Measurements from ENCODE around the gene ZBTB40.

Gene ZBTB40

DNA sequence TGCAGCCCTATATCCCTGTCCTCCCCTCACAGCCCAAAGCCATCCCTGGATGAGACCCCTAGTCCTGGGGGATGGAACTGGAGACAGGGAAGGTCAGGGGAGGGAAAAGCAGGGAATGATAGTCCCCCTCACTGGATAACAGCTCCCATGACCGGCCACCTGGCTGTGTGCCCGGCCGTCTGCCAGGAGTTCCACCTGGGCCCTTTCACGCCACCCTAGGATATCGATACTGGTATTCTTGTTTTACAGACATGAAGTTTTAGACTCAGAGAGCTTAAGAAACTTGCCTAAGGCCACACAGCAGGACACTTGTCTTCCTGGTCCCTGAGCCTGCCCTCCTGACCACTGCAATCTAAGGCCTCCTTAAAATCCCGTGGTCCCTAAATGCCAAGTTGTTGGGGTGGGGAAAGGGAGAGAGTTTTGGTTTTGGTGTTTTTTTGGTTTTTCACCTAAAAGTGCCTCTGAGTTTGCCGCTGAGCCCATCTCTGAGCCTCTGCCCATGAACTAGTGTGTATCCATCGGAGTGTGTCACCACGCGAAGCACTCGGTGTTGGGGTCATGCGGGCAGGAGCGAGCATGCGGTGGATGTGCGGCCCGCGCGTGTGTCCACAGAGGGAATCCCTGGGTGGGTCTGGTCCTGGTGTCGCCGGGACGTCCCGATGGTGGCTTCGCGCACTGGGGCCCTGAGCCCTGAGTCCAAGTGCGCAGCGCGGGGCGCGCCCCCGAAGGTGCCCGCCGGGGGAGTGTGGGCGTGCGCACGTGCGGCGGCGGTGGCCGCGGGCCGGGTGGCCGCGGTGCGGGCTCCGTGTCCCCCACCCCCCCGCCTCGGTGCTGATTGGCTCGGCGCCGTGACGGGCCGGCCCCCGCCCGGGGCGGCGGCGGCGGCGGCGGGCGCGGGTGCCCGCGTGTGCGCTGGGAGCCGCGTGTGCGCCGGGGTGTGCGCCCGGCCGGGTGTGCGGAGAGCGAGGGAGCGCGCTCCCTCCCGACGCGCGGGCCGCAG is 111.2 kb downstream of the ZBTB40 start, which contains the start of gene EPHA8:
EPHA8 (plus strand) TSS at position 906 of the 1,000 bp plus-strand sequence. CDS start 147 bp downstream, outside the sequence.
- WGBS, 2 experiments (ENCODE audit: insufficient coverage in 2 of 2): 13% methylated on average over 38 to 56 of the region's 81 CpGs
- H3K4me3 ChIP-seq (ENCODE audit: extremely low read depth, insufficient read depth, low read length, poor library complexity, severe bottlenecking): peak within 1 kb of the TSS; percentile 11

DNA sequence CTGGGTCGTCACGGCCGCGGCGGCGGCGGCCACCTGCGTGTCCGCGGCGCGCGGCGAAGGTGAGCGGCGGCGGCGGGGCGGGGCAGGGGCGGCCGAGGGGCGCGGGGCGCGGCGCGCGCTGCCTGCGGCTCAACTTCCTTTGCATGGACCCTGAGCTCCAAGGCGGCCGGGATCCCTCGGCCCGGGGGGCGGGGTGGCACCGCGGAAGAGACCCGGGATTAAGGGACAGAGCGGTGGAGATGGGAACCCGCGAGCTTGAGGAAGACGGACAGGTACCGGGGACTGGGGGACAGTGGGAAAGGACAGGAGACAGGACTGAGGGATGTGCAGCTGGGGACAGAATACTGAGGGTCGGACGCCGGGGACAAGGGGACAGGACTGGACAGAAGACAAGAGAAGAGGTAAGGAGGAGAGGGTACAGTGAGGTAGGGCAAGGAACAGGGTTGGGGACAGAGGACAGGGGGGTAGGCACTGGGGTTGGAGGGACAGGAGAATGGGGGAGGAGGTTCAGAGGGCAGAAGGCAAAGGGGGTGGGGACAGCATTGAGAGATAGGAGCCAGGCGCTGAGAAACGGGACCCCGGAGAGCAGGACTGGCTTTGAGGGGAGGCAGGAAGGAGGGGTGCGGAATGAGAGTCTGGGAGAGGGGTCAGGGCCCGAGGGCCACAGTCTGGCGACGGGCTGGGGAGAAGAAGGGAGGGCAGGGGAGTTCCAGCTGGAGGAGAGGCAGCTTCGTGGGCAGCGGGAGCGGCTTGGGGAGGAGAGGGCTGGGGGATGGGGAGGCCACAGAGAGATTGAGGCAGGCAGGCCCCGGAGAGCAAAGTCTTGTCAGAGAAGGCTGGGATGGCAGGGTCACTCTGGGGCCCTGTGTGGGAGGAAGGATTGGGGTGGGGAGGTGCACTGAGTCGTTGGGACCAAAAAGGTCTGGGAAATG is 112.3 kb downstream of the ZBTB40 start:
- peak overlapping the region; percentile 11 for H3K4me3 ChIP-seq (ENCODE audit: extremely low read depth, insufficient read depth, low read length, poor library complexity, severe bottlenecking)
- H3K4me1 ChIP-seq (ENCODE audit: control insufficient read depth, insufficient read depth, low read length, poor library complexity, severe bottlenecking): no peaks in the 10 kb centered on the region
- no peaks in the 10 kb centered on the region for H3K9me3 ChIP-seq (ENCODE audit: control insufficient read depth, low read length)
- 5% methylated on average over 43 to 49 of the region's 57 CpGs for WGBS, 2 experiments (ENCODE audit: insufficient coverage in 2 of 2)
- H3K36me3 ChIP-seq (ENCODE audit: control insufficient read depth, insufficient read depth, low read length): no peaks in the 10 kb centered on the region
- H3K27ac ChIP-seq (ENCODE audit: low read depth, low read length, severe bottlenecking): no peak overlapping the region

More for the DNA sequence above, 111.2 kb downstream of the ZBTB40 start, which contains the start of gene EPHA8:
- H3K9me3 ChIP-seq (ENCODE audit: control insufficient read depth, low read length): no peaks in the 10 kb centered on the region
- no peaks in the 10 kb centered on the region for H3K36me3 ChIP-seq (ENCODE audit: control insufficient read depth, insufficient read depth, low read length)
- H3K4me1 ChIP-seq (ENCODE audit: control insufficient read depth, insufficient read depth, low read length, poor library complexity, severe bottlenecking): no peaks in the 10 kb centered on the region
- no peak within 1 kb of the TSS for H3K27ac ChIP-seq (ENCODE audit: low read depth, low read length, severe bottlenecking)

DNA sequence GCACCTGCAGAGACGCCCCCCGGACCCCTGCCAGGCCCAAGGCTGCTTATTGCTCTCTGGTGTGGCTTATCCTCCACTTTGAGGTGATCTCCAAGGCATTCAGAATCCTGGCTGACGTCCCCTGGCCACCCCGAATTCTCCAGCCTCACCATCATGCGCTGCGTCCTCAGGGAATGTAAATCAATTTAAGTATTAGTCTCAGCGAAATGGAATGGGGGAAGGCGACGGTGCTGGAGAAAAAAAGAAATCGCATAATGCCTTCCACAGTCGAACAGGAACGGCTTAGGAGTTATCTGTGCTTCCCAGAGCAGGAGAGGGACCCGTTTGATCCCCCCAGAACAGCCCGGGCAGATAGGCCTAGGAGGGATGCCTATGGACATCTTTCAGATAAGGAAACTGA is 114.5 kb downstream of the ZBTB40 start:
- Histone ChIP-seq H3K4me1 (ENCODE audit: control insufficient read depth, insufficient read depth, low read length, poor library complexity, severe bottlenecking) (no peaks in the 10 kb centered on the region), H3K9me3 (ENCODE audit: control insufficient read depth, low read length) (no peaks in the 10 kb centered on the region), H3K4me3 (ENCODE audit: extremely low read depth, insufficient read depth, low read length, poor library complexity, severe bottlenecking) (no peak overlapping the region), H3K27ac (ENCODE audit: low read depth, low read length, severe bottlenecking) (no peak overlapping the region), H3K36me3 (ENCODE audit: control insufficient read depth, insufficient read depth, low read length) (no peaks in the 10 kb centered on the region)
- WGBS, 2 experiments (ENCODE audit: insufficient coverage in 2 of 2): 87 to 91% methylated on average over 11 to 12 of the region's 14 CpGs

DNA sequence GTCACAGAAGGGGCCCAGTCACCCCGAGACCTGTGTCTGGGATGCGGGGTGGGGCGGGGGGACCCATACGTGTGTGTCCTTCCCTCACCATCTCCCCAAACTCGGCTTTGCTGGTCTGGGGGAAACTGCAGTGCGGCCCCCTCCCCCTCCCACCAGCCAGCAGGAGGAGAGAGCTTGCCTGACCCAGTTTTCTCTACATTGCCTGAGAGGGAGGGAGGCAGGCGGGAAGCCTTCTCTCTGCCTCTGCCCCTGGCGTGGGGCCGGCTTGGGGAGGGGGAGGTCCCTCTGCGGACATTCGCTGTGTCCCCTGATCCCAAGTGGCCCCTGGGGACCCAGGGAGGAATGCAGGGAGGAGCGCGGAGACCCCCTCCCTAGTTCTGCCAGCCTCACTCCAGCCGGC is 115.5 kb downstream of the ZBTB40 start:
- Histone ChIP-seq H3K4me1 (ENCODE audit: control insufficient read depth, insufficient read depth, low read length, poor library complexity, severe bottlenecking) (no peaks in the 10 kb centered on the region), H3K36me3 (ENCODE audit: control insufficient read depth, insufficient read depth, low read length) (no peaks in the 10 kb centered on the region), H3K9me3 (ENCODE audit: control insufficient read depth, low read length) (no peaks in the 10 kb centered on the region), H3K27ac (ENCODE audit: low read depth, low read length, severe bottlenecking) (no peak overlapping the region), H3K4me3 (ENCODE audit: extremely low read depth, insufficient read depth, low read length, poor library complexity, severe bottlenecking) (no peak overlapping the region)
- WGBS, 2 experiments (ENCODE audit: insufficient coverage in 2 of 2): 57 to 81% methylated on average over 4 to 10 of the region's 14 CpGs

DNA sequence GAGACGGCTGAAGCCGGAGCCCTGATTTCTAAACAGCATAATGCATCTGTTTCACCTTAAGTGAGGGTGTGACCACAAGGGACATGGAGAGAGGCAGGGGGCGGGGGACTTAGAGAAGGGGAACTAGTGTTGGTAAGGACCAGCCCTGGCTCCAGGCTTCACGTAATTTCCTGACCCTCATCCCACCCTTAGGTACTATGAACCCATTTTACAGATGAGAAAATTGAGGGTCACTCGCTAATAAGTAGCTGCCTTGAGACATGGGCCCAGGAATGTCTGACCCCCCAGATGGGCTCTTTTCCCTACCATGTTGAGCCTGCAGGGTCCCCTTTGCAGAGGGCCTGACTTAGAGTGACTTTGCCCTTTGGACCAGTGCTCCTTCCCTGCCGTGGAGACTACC is 116.3 kb downstream of the ZBTB40 start:
- Histone ChIP-seq H3K4me3 (ENCODE audit: extremely low read depth, insufficient read depth, low read length, poor library complexity, severe bottlenecking) (no peak overlapping the region), H3K9me3 (ENCODE audit: control insufficient read depth, low read length) (no peaks in the 10 kb centered on the region), H3K36me3 (ENCODE audit: control insufficient read depth, insufficient read depth, low read length) (no peaks in the 10 kb centered on the region), H3K4me1 (ENCODE audit: control insufficient read depth, insufficient read depth, low read length, poor library complexity, severe bottlenecking) (no peaks in the 10 kb centered on the region), H3K27ac (ENCODE audit: low read depth, low read length, severe bottlenecking) (no peak overlapping the region)
- 92 to 93% methylated on average over 4 to 5 of the region's 6 CpGs for WGBS, 2 experiments (ENCODE audit: insufficient coverage in 2 of 2)

DNA sequence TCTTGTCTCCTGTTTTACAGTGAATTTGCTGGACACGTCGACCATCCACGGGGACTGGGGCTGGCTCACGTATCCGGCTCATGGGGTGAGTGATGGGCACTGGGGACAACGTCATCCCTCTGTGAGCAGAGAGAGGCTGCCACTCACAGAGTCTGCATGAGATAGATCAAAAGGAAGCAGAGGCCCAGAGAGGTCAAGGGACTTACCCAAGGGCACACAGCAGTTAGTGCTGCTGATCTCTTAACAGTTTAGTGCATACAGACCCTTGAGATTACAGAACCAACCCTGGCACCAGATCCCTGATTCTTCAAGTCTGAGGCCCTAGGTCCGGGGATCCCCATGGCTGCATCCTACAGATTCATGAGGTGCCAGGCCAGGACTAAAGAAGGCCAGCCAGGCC is 117.6 kb downstream of the ZBTB40 start:
- no peaks in the 10 kb centered on the region for H3K4me1 ChIP-seq (ENCODE audit: control insufficient read depth, insufficient read depth, low read length, poor library complexity, severe bottlenecking)
- 91 to 95% methylated on average over 7 of the region's 7 CpGs for WGBS, 2 experiments (ENCODE audit: insufficient coverage in 2 of 2)
- H3K4me3 ChIP-seq (ENCODE audit: extremely low read depth, insufficient read depth, low read length, poor library complexity, severe bottlenecking): no peak overlapping the region
- no peak overlapping the region for H3K27ac ChIP-seq (ENCODE audit: low read depth, low read length, severe bottlenecking)
- H3K36me3 ChIP-seq (ENCODE audit: control insufficient read depth, insufficient read depth, low read length): no peaks in the 10 kb centered on the region
- no peaks in the 10 kb centered on the region for H3K9me3 ChIP-seq (ENCODE audit: control insufficient read depth, low read length)

DNA sequence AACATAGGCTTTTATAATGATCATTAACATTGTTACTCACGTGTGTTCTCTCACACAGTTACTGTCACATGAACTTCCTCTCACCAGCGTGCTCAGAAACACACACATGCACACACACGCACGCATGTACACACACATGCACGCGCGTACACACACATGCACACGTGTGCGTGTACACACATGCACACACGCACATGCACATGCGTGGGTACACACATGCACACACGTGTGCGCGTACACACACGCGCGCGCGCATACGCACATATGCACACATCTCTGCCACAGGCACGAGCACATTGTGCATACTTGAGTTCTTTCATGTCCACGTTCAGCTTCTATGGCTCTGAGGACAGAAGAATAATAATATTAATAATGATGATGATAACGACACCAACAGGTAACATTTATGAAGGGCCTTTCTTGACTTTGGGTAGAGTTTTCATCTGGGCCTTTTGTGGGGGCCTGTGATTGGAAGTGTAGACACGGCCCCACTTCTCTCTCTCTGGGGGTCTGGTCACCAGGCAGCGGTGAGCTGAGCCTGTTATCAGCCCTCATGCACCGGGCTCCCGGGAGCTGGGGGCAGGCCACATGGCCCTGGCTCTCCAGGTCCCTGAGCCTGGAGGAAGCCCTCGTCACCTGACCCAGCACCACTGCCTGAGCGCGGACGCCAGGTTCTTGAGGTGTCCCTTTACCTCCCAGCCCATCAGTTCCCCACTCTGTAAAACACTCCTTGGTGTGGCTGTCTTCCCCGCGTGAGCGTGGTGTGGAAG is 118.7 kb downstream of the ZBTB40 start:
- no peaks in the 10 kb centered on the region for H3K4me1 ChIP-seq (ENCODE audit: control insufficient read depth, insufficient read depth, low read length, poor library complexity, severe bottlenecking)
- H3K4me3 ChIP-seq (ENCODE audit: extremely low read depth, insufficient read depth, low read length, poor library complexity, severe bottlenecking): no peak overlapping the region
- H3K9me3 ChIP-seq (ENCODE audit: control insufficient read depth, low read length): no peaks in the 10 kb centered on the region
- H3K36me3 ChIP-seq (ENCODE audit: control insufficient read depth, insufficient read depth, low read length): no peaks in the 10 kb centered on the region
- 93 to 95% methylated on average over 29 to 32 of the region's 34 CpGs for WGBS, 2 experiments (ENCODE audit: insufficient coverage in 2 of 2)
- H3K27ac ChIP-seq (ENCODE audit: low read depth, low read length, severe bottlenecking): no peak overlapping the region

DNA sequence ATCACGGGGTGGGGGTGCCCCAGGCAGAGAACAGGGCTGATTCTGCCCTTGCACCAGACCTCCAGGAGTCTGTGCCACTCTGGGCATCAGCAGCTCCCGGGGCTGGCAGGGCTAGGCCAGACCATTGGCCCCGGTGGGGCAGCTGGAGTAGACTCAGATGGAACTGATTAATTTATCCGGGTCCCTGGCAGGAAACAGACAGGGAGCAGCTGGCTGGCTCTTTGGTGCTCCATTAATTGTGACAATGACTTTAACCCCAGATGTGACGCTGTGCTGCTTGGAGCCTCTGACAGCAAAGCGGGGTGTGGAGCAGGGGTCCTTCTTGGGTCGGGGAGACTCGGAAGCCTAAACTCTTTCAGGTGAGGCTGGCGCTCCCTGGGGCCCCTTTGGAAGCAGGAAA is 121.2 kb downstream of the ZBTB40 start:
- Histone ChIP-seq H3K4me1 (ENCODE audit: control insufficient read depth, insufficient read depth, low read length, poor library complexity, severe bottlenecking) (no peaks in the 10 kb centered on the region), H3K36me3 (ENCODE audit: control insufficient read depth, insufficient read depth, low read length) (no peaks in the 10 kb centered on the region), H3K4me3 (ENCODE audit: extremely low read depth, insufficient read depth, low read length, poor library complexity, severe bottlenecking) (no peak overlapping the region), H3K9me3 (ENCODE audit: control insufficient read depth, low read length) (no peaks in the 10 kb centered on the region), H3K27ac (ENCODE audit: low read depth, low read length, severe bottlenecking) (no peak overlapping the region)
- 77 to 80% methylated on average over 7 to 9 of the region's 9 CpGs for WGBS, 2 experiments (ENCODE audit: insufficient coverage in 2 of 2)

DNA sequence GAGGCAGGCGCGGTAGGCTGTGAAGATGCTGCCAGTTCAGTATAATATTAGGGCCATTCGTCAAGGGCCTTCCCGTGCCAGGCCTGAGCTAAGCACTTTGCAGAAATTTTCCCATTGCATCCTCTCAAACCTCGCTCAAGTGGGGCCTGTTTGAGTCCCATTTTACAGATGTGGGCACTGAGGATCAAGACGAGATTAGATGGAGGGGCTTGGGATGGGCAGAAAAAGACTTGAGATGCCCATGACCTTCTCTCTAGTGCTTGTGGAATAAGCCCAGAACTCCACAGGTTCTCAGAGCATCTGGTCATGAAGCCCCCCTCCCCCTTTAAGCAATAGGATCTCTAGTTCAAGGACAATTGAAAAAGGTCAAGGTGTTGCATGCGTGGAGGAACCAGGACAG is 121.6 kb downstream of the ZBTB40 start:
- Histone ChIP-seq H3K9me3 (ENCODE audit: control insufficient read depth, low read length) (peaks cover 3% of the 10 kb centered on the region), H3K4me3 (ENCODE audit: extremely low read depth, insufficient read depth, low read length, poor library complexity, severe bottlenecking) (no peak overlapping the region), H3K4me1 (ENCODE audit: control insufficient read depth, insufficient read depth, low read length, poor library complexity, severe bottlenecking) (no peaks in the 10 kb centered on the region), H3K27ac (ENCODE audit: low read depth, low read length, severe bottlenecking) (no peak overlapping the region), H3K36me3 (ENCODE audit: control insufficient read depth, insufficient read depth, low read length) (no peaks in the 10 kb centered on the region)
- 89 to 90% methylated on average over 5 to 7 of the region's 7 CpGs for WGBS, 2 experiments (ENCODE audit: insufficient coverage in 2 of 2)

Data from mesodermal cell (in vitro differentiated cells).